ENCODE data around the gene C2CD3. TPM values are rescaled to one million over a fixed set of nuclear protein-coding genes. Genes with fewer than 3 reads are reported as not detected.

The C2CD3 gene
- total RNA-seq, 1 experiment from 2014 or later: 18.7 TPM

DNA sequence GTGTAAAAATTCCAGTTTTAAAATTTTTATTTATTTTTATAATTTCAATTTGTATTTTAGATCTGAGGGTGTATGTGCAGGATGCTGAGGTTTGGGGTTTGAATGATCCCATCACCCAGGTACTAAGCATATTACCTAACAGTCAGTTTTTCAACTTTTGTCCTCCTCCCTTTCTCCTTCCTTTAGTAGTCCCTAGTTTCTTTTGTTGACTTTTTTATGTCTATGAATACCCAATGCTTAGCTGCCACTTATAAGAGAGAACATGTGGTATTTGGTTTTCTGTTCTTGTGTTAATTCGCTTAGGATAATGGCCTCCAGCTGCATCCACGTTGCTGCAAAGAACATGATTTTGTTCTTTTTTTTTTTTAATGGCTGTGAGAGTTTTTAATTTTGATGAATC, 126.3 kb downstream of the C2CD3 start (continued):
- TF ChIP-seq E2F4 (CRISPR knock-in tag; IDR thresholded peaks at IDR 0.05; ENCODE audit: borderline replicate concordance, low read depth) (no peak), ZNF671 (CRISPR knock-in tag; IDR thresholded peaks at IDR 0.05) (no peak), NR2C2 (CRISPR knock-in tag; IDR thresholded peaks at IDR 0.05) (no peak)

DNA sequence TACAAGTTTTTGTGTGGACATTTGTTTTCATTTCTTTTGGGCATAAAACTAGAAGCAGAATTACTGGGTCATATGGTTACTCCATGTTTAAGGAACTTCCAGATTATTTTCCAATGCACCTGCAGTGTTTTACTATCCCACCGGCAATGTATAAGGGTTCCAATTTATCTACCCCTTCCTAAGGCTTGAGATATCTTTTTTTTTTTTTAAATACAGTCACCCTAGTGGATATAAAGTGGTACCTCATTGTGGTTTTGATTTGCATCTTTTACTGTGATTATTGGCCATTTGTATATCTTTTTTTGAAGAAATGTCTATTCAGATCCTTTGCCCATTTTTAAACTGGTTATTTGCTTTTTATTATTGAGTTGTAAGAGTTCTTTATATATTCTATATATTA, 127.4 kb downstream of the C2CD3 start:
- DNase-seq (ENCODE audit: low spot score) (no peak), ATAC-seq (no peak)
- ChIA-PET CTCF (no interaction called here), POLR2A (no interaction called here)
- TF ChIP-seq, protein P1, sequence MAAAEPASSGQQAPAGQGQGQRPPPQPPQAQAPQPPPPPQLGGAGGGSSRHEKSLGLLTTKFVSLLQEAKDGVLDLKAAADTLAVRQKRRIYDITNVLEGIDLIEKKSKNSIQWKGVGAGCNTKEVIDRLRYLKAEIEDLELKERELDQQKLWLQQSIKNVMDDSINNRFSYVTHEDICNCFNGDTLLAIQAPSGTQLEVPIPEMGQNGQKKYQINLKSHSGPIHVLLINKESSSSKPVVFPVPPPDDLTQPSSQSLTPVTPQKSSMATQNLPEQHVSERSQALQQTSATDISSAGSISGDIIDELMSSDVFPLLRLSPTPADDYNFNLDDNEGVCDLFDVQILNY (CRISPR knock-in tag; IDR thresholded peaks at IDR 0.05): no peak
- TF ChIP-seq HMGXB4 (CRISPR knock-in tag; IDR thresholded peaks at IDR 0.05) (no peak), TEAD1 (CRISPR knock-in tag; IDR thresholded peaks at IDR 0.05) (no peak), ZNF281 (CRISPR knock-in tag; IDR thresholded peaks at IDR 0.05) (no peak), USF2 (CRISPR knock-in tag; IDR thresholded peaks at IDR 0.05) (no peak), ESRRA (CRISPR knock-in tag; IDR thresholded peaks at IDR 0.05; ENCODE audit: borderline replicate concordance) (no peak), ATF6 (CRISPR knock-in tag; IDR thresholded peaks at IDR 0.05) (no peak), NFYB (CRISPR knock-in tag; conservative IDR thresholded peaks at IDR 0.05; ENCODE audit: low read depth) (no peak), ATF1 (CRISPR knock-in tag; IDR thresholded peaks at IDR 0.05) (no peak)
- TF ChIP-seq, protein P2, sequence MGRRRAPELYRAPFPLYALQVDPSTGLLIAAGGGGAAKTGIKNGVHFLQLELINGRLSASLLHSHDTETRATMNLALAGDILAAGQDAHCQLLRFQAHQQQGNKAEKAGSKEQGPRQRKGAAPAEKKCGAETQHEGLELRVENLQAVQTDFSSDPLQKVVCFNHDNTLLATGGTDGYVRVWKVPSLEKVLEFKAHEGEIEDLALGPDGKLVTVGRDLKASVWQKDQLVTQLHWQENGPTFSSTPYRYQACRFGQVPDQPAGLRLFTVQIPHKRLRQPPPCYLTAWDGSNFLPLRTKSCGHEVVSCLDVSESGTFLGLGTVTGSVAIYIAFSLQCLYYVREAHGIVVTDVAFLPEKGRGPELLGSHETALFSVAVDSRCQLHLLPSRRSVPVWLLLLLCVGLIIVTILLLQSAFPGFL (CRISPR knock-in tag; IDR thresholded peaks at IDR 0.05; ENCODE audit: borderline replicate concordance): no peak
- no peaks in the 10 kb centered on the region for H3K27me3 Mint-ChIP-seq (ENCODE audit: low read depth)
- H3K4me1 Mint-ChIP-seq: peaks cover 8% of the 10 kb centered on the region
- H3K27ac Mint-ChIP-seq: no peak overlapping the region
- H3K36me3 Mint-ChIP-seq: peaks cover 10% of the 10 kb centered on the region; the same call in 1 of the 2 replicates
- H3K9me3 Mint-ChIP-seq: no peaks in the 10 kb centered on the region
- H3K4me3 Mint-ChIP-seq: no peak overlapping the region

Measured in WTC11 (cell line).